Measurements from ENCODE around the gene CTTNBP2NL.

DNA sequence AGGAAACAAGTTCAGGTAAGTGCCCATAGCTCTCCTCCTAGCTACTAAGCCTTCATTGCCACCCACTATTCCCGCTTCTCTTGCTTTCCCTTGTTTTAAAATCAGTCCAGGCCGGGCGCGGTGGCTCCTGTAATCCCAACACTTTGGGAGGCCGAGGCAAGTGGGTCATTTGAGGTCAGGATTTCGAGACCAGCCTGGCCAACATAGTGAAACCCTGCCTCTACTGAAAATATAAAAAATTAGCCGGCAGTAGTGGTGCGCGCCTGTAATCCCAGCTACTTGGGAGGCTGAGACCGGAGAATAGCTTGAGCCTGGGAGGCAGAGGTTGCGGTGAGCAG is 4.4 kb upstream of the CTTNBP2NL start:
- TF ChIP-seq, protein P1, sequence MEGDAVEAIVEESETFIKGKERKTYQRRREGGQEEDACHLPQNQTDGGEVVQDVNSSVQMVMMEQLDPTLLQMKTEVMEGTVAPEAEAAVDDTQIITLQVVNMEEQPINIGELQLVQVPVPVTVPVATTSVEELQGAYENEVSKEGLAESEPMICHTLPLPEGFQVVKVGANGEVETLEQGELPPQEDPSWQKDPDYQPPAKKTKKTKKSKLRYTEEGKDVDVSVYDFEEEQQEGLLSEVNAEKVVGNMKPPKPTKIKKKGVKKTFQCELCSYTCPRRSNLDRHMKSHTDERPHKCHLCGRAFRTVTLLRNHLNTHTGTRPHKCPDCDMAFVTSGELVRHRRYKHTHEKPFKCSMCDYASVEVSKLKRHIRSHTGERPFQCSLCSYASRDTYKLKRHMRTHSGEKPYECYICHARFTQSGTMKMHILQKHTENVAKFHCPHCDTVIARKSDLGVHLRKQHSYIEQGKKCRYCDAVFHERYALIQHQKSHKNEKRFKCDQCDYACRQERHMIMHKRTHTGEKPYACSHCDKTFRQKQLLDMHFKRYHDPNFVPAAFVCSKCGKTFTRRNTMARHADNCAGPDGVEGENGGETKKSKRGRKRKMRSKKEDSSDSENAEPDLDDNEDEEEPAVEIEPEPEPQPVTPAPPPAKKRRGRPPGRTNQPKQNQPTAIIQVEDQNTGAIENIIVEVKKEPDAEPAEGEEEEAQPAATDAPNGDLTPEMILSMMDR (IDR thresholded peaks at IDR 0.05) = no peak
- no peak for TF ChIP-seq POLR2A (IDR thresholded peaks at IDR 0.05)
- no peak for TF ChIP-seq EP300 (IDR thresholded peaks at IDR 0.05)

All from ovary (tissue), 3 donors.